ENCODE data around the gene CYB561. TPM values are rescaled to one million over a fixed set of nuclear protein-coding genes. Genes with fewer than 3 reads are reported as not detected.
A peak's percentile ranks its signal among the peaks of the same experiment; 100 is the strongest.

The CYB561 gene
- total RNA-seq, 4 donors from 2014 or later, result 21.4 to 52.5 (median 35.0) TPM

DNA sequence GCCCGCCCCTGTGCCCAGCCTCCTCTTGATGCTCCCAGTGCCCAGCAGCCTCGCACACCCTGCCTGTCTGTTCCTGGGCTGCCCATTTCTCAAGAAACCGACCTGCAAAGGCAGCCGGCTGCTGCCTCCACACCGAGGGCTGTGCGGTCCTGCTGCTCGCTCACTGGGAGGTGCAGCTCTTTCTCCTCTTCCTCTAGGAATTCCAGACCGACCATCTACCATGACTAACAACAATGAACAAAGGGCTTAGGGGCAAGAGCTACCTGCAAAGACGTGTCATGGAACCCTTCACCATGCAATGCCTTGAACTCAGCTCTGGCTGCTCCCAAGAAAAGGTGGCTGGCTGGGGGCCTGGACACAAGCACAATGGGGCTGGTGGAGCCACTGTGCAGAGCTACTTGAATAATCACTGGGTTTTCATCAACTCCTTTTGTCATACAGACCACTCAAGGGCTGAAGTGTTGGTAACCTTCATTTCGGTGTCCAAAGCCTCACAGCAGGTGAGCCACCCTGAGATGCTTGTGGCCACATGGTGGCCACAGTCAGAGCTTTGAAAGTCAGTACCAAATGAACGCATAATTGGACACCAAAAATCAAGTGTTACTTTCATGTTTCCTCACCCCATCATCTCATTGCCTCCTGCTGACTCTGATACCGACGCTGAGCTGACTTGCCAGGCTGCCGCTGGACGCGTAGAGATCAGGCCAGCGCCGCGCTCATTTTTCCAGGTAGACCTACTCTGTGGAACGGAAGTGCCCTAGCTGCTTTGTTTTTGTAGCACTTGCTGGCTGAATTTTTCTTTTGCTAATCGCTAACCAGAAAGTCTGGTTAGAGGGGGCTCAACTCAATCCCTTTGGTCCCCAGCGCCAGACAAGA, 19.8 kb downstream of the CYB561 start:
- 88 to 91% methylated on average over 22 of the region's 22 CpGs for WGBS, 2 donors
- DNase-seq (ENCODE audit: low spot score in 2 of 2), result no peak
- no peak overlapping the region for H3K4me3 ChIP-seq
- no peaks in the 10 kb centered on the region for H3K9me3 ChIP-seq
- peaks cover 0 to 13% (median 0%) of the 10 kb centered on the region in 4 donors for H3K4me1 ChIP-seq
- peaks cover 0 to 11% (median 0%) of the 10 kb centered on the region in 3 donors for H3K36me3 ChIP-seq
- no peaks in the 10 kb centered on the region for H3K27me3 ChIP-seq
- no peak overlapping the region for H3K27ac ChIP-seq
- no peak for TF ChIP-seq EP300 (IDR thresholded peaks at IDR 0.05)
- TF ChIP-seq, protein P1, sequence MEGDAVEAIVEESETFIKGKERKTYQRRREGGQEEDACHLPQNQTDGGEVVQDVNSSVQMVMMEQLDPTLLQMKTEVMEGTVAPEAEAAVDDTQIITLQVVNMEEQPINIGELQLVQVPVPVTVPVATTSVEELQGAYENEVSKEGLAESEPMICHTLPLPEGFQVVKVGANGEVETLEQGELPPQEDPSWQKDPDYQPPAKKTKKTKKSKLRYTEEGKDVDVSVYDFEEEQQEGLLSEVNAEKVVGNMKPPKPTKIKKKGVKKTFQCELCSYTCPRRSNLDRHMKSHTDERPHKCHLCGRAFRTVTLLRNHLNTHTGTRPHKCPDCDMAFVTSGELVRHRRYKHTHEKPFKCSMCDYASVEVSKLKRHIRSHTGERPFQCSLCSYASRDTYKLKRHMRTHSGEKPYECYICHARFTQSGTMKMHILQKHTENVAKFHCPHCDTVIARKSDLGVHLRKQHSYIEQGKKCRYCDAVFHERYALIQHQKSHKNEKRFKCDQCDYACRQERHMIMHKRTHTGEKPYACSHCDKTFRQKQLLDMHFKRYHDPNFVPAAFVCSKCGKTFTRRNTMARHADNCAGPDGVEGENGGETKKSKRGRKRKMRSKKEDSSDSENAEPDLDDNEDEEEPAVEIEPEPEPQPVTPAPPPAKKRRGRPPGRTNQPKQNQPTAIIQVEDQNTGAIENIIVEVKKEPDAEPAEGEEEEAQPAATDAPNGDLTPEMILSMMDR (IDR thresholded peaks at IDR 0.05), result no peak
- no peak for TF ChIP-seq POLR2A (IDR thresholded peaks at IDR 0.05)

DNA sequence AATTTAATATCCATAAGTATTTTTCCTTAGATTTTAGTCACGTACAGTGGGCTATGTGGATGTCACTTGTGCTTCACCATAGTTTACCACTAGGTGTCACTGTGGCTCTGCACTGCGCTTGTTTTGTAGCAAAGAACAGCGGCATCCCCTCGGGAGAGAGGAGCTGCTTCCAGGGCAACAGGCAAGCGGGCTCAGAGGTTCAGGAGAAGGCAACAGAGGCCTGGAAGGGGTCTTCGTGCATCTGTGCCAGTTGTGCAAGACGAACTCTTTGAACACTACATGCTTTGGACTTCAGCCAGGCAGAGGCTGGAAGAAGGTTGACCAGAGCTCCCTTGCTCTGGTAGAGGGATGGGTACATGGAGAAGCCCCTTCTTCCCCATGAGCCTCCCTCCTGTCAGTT, 20.6 kb downstream of the CYB561 start:
- H3K27ac ChIP-seq, result no peak overlapping the region
- H3K4me1 ChIP-seq, result peaks cover 0 to 13% (median 0%) of the 10 kb centered on the region in 4 donors
- peaks cover 0 to 19% (median 0%) of the 10 kb centered on the region in 3 donors for H3K36me3 ChIP-seq
- WGBS, 2 donors, result 0 to 2% methylated on average over 7 of the region's 7 CpGs
- no peaks in the 10 kb centered on the region for H3K27me3 ChIP-seq
- DNase-seq (ENCODE audit: low spot score in 2 of 2), result peak; percentile 67 to 90
- no peaks in the 10 kb centered on the region for H3K9me3 ChIP-seq
- H3K4me3 ChIP-seq, result no peak overlapping the region
- TF ChIP-seq EP300 (IDR thresholded peaks at IDR 0.05) (peak in 1 of 2 donors; percentile 43), POLR2A (IDR thresholded peaks at IDR 0.05) (no peak)
- TF ChIP-seq, protein P1 (IDR thresholded peaks at IDR 0.05), result peak; percentile 85 to 94 (median 91)

DNA sequence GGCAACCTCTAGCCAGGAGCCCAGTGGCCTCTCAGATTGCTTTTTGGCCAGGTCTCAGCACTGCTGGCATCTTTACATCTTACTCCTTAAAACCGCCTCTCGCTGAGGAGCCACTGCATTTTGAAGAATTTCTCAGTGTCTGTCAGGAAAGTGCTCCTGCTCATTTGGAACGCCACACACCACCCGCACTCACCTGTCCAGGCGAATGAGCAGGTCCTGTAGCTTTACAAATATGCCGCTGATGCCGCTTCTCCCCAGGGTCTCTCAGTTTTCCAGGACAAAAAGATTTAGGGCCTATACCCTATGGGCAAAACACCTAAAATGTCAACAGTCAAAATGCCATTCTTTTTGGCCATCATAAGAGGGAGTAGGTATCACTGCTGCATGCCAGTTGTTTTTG, 22.1 kb downstream of the CYB561 start:
- H3K4me3 ChIP-seq, result no peak overlapping the region
- peaks cover 0 to 34% (median 0%) of the 10 kb centered on the region in 3 donors for H3K36me3 ChIP-seq
- H3K4me1 ChIP-seq, result peaks cover 0 to 13% (median 0%) of the 10 kb centered on the region in 4 donors
- no peaks in the 10 kb centered on the region for H3K27me3 ChIP-seq
- H3K9me3 ChIP-seq, result no peaks in the 10 kb centered on the region
- 94 to 96% methylated on average over 7 of the region's 7 CpGs for WGBS, 2 donors
- DNase-seq (ENCODE audit: low spot score in 2 of 2), result no peak
- H3K27ac ChIP-seq, result peak overlapping the region in 2 of 4 donors; percentile 53 to 62
- TF ChIP-seq EP300 (IDR thresholded peaks at IDR 0.05), result no peak
- no peak for TF ChIP-seq POLR2A (IDR thresholded peaks at IDR 0.05)
- TF ChIP-seq, protein P1 (IDR thresholded peaks at IDR 0.05), result no peak

DNA sequence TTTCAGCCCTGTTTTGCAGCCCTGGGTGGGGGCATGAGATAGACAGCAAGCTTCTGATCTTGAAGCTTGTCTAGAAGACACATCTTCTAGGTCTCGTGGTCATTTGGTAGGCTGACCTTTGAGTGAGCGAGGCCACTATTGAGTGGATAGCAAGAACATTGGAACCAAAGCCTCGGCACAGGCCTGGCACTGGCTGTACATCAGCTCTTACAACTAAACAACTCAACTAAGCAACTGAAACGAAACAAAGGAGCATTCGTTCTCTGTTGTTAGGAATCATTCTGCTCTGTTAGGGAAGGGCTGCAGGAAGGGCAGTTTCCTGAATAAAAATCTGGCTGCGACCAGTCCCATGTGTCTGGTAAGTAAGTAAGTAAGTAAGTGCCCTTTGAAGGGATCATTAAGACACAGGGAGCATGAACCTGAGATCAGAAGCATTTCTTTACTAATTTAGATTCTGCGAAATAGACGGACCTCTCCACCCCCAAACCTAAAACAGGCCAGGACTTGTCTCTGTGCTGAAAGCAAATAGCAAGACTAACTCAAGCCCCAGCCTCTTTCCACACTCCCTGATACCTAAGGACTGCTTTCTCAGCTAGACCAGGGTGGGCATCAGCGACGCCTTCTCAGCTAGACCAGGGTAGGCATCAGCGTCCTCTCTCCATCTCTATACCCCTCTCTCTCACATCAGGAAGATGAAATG, 22.7 kb downstream of the CYB561 start:
- DNase-seq (ENCODE audit: low spot score in 2 of 2), result no peak
- Histone ChIP-seq H3K27ac (peak overlapping the region in 2 of 4 donors; percentile 53 to 65), H3K4me3 (no peak overlapping the region), H3K9me3 (no peaks in the 10 kb centered on the region), H3K4me1 (peaks cover 0 to 13% (median 0%) of the 10 kb centered on the region in 4 donors), H3K36me3 (peaks cover 0 to 40% (median 0%) of the 10 kb centered on the region in 3 donors), H3K27me3 (no peaks in the 10 kb centered on the region)
- 57 to 62% methylated on average over 11 of the region's 11 CpGs for WGBS, 2 donors
- TF ChIP-seq POLR2A (IDR thresholded peaks at IDR 0.05), result no peak
- TF ChIP-seq, protein P1 (IDR thresholded peaks at IDR 0.05), result no peak
- TF ChIP-seq EP300 (IDR thresholded peaks at IDR 0.05), result no peak

Measured in tibial nerve (tissue), 4 donors.